Neural crest cell (in vitro differentiated cells): ENCODE data around the gene EIF2B5. TPM values are rescaled to one million over a fixed set of nuclear protein-coding genes. Genes with fewer than 3 reads are reported as not detected.

Source experiments
- DNase-seq: peaks from one replicate; pipeline ENCODE4 v3.0.0; 2021; ENCODE audit warnings: low read depth, mixed read lengths, low spot score
- H3K27ac Mint-ChIP-seq: one replicate; pipeline ENCODE4 v1.8.0; 2021; ENCODE audit warnings: mild to moderate bottlenecking, mixed read lengths; ENCODE audit not compliant: unreplicated experiment
- H3K27me3 Mint-ChIP-seq: 2 replicates; pipeline ENCODE4 v1.8.0; 2021; ENCODE audit warnings: low read depth, mild to moderate bottlenecking, mixed read lengths
- H3K36me3 Mint-ChIP-seq: 2 replicates; pipeline ENCODE4 v1.8.0; 2021; ENCODE audit warnings: low read depth, mild to moderate bottlenecking, mixed read lengths
- H3K4me1 Mint-ChIP-seq: 2 replicates; pipeline ENCODE4 v1.8.0; 2021; ENCODE audit warnings: mixed read lengths
- H3K4me3 Mint-ChIP-seq: one replicate; pipeline ENCODE4 v1.8.0; 2021; ENCODE audit warnings: mild to moderate bottlenecking, mixed read lengths
- H3K9me3 Mint-ChIP-seq: 2 replicates; pipeline ENCODE4 v1.8.0; 2021; ENCODE audit warnings: mixed read lengths
- CTCF ChIP-seq: fragments of 200-600 bp; sonication (generic); conservative IDR thresholded peaks from 2 replicates; pipeline ENCODE4 v1.5.0; 2021; ENCODE audit warnings: antibody characterized with exemption, mild to moderate bottlenecking
- total RNA-seq: library from RNA; stranded (reverse); gene quantifications from 2 replicates; pipeline ENCODE4 v1.2.1, GENCODE V29; 2021

EIF2B5 gene
- total RNA-seq, 1 donor from 2014 or later: 57.7 TPM

- Mint-ChIP-seq H3K27ac (peak overlapping the region; percentile 97), H3K36me3 (peaks cover 8% of the 10 kb centered on the region), H3K4me3 (peak overlapping the region; percentile 96), H3K9me3 (no peaks in the 10 kb centered on the region), H3K4me1 (peaks cover 30% of the 10 kb centered on the region), H3K27me3 (no peaks in the 10 kb centered on the region)
- DNase-seq: no peak
- TF ChIP-seq CTCF: no peak
Observed at GRCh38 chr3:184184546-184185230, 49.5 kb downstream of the EIF2B5 start.

- Mint-ChIP-seq H3K36me3 (peaks cover 10% of the 10 kb centered on the region), H3K27me3 (no peaks in the 10 kb centered on the region), H3K27ac (peak overlapping the region; percentile 97), H3K4me1 (peaks cover 30% of the 10 kb centered on the region), H3K4me3 (peak overlapping the region; percentile 96), H3K9me3 (no peaks in the 10 kb centered on the region)
- no peak for TF ChIP-seq CTCF
- peak; percentile 98 for DNase-seq
Observed at GRCh38 chr3:184185461-184186183, 50.5 kb downstream of the EIF2B5 start.

GRCh38 chr3:184186184-184186901 lies 51.2 kb downstream of the EIF2B5 start, which contains the start of gene ABCF3:
ABCF3 (plus strand) TSS chr3:184186199; CDS start chr3:184186208, 9 bp downstream.
- Mint-ChIP-seq H3K9me3 (no peaks in the 10 kb centered on the region), H3K4me1 (peaks cover 30% of the 10 kb centered on the region), H3K4me3 (peak within 1 kb of the TSS; percentile 96), H3K27ac (peak within 1 kb of the TSS; percentile 97), H3K36me3 (peaks cover 6% of the 10 kb centered on the region), H3K27me3 (no peaks in the 10 kb centered on the region)
- no peak for DNase-seq
- no peak for TF ChIP-seq CTCF

- no peak overlapping the region for H3K27ac Mint-ChIP-seq
- H3K27me3 Mint-ChIP-seq: no peaks in the 10 kb centered on the region
- peaks cover 6% of the 10 kb centered on the region for H3K36me3 Mint-ChIP-seq
- TF ChIP-seq CTCF: no peak
- H3K4me1 Mint-ChIP-seq: peaks cover 30% of the 10 kb centered on the region
- peak overlapping the region; percentile 96 for H3K4me3 Mint-ChIP-seq
- no peaks in the 10 kb centered on the region for H3K9me3 Mint-ChIP-seq
- DNase-seq: no peak
Observed at GRCh38 chr3:184186902-184187207, 51.7 kb downstream of the EIF2B5 start.

- H3K27ac Mint-ChIP-seq: no peak overlapping the region
- no peak for DNase-seq
- peaks cover 30% of the 10 kb centered on the region for H3K4me1 Mint-ChIP-seq
- no peaks in the 10 kb centered on the region for H3K9me3 Mint-ChIP-seq
- peaks cover 5% of the 10 kb centered on the region for H3K36me3 Mint-ChIP-seq
- H3K4me3 Mint-ChIP-seq: peak overlapping the region; percentile 96
- no peaks in the 10 kb centered on the region for H3K27me3 Mint-ChIP-seq
- TF ChIP-seq CTCF: no peak
Observed at GRCh38 chr3:184188080-184188479, 52.9 kb downstream of the EIF2B5 start.
